Panc1 (cell line): Measurements from ENCODE around the gene FUT3.

Source experiments
- CTCF ChIP-seq: fragments of 450-650 bp; IDR thresholded peaks from 2 replicates; pipeline ENCODE4 v1.5.1; 2017; ENCODE audit warnings: mild to moderate bottlenecking
- POLR2AphosphoS5 ChIP-seq: IDR thresholded peaks from 2 replicates; pipeline ENCODE4 v1.6.1; 2012; ENCODE audit warnings: mild to moderate bottlenecking, low read depth, low read length, moderate library complexity
- REST ChIP-seq, 2 experiments: IDR thresholded peaks; 2 replicates each; pipeline ENCODE4 v1.6.1; 2011 to 2012; ENCODE audit warnings: low read depth in 2 of 2, control low read depth in 1 of 2, low read length in 1 of 2, mild to moderate bottlenecking in 1 of 2, moderate library complexity in 1 of 2; ENCODE audit not compliant: insufficient read depth in 1 of 2
- SIN3A ChIP-seq: IDR thresholded peaks from 2 replicates; pipeline ENCODE4 v1.6.1; 2012; ENCODE audit warnings: low read depth, mild to moderate bottlenecking, low read length, moderate library complexity, borderline replicate concordance; ENCODE audit not compliant: insufficient read depth
- TCF7L2 ChIP-seq: IDR thresholded peaks from 2 replicates; pipeline ENCODE4 v1.6.1; 2011; ENCODE audit warnings: mild to moderate bottlenecking, low read depth, low read length, inconsistent platforms

GRCh38 chr19:5803752-5804515, 47.3 kb downstream of the FUT3 start:
- TF ChIP-seq SIN3A = no peak
- peak; percentile 98 for TF ChIP-seq CTCF
- no peak for TF ChIP-seq POLR2AphosphoS5
- TF ChIP-seq REST (IDR thresholded peaks at IDR 0.05; ENCODE audit: insufficient read depth in 1 of 2, low read depth in 2 of 2, low read length in 1 of 2) = no peak
- no peak for TF ChIP-seq TCF7L2
